Measurements from ENCODE around the gene MAGEA10. TPM values are rescaled to one million over a fixed set of nuclear protein-coding genes. Genes with fewer than 3 reads are reported as not detected.

MAGEA10 gene
- polyA plus RNA-seq, 3 donors: not detected

DNA sequence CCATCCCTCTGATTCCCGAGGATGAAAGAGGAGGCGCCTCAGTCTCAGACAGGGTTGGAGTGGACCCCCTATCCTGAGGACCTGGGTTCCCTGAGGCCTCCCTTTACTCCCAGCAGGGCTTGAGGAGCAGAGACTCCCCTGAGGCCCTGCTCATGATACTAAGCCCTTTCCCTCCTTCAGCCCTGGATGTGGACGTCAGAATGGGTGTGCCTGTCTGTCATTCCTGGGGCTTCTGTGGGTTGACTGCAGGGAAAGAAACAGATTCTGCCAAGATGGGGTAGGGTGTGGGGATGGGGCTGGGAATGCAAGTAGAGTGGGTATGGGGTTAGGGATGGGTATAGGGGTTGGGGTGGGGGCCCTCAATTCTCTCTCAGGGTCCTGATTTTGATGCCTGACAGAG, 21.1 kb downstream of the MAGEA10 start:
- no peaks in the 10 kb centered on the region for H3K27me3 ChIP-seq (ENCODE audit: control insufficient read depth in 2 of 2, insufficient read depth in 2 of 2, low read length in 2 of 2)
- DNase-seq: no peak
- intact Hi-C loops (cut with micrococcal nuclease): no loop called here
- H2AFZ ChIP-seq (ENCODE audit: insufficient read depth, low read depth, low read length, poor library complexity, severe bottlenecking): no peak overlapping the region
- H3K79me2 ChIP-seq (ENCODE audit: insufficient read depth, low read length): no peaks in the 10 kb centered on the region
- H3K4me2 ChIP-seq (replicated peaks; ENCODE audit: extremely low read depth, low read length, poor library complexity, severe bottlenecking): no peak overlapping the region
- no CpG with 5 or more reads among the region's 3 CpGs for WGBS (ENCODE audit: insufficient coverage)
- no peak overlapping the region for H3K4me3 ChIP-seq (replicated peaks in 1 of 3; ENCODE audit: low read depth in 2 of 3, low read length in 3 of 3)
- H3K27ac ChIP-seq (ENCODE audit: low read depth in 1 of 2, low read length in 2 of 2): no peak overlapping the region
- no peak overlapping the region for H3K9ac ChIP-seq (ENCODE audit: insufficient read depth, low read length, poor library complexity, severe bottlenecking)
- no peaks in the 10 kb centered on the region for H4K20me1 ChIP-seq (ENCODE audit: insufficient read depth, low read length)
- Mint-ChIP-seq H3K9me3 (peaks cover 0 to 4% (median 0%) of the 10 kb centered on the region in 7 donors), H3K36me3 (no peaks in the 10 kb centered on the region), H3K4me1 (no peaks in the 10 kb centered on the region), H3K27me3 (ENCODE audit: low read depth in 3 of 3) (peaks cover 0 to 2% (median 0%) of the 10 kb centered on the region in 3 donors), H3K4me3 (no peak overlapping the region), H3K27ac (no peak overlapping the region)
- no peaks in the 10 kb centered on the region for H3K4me1 ChIP-seq (ENCODE audit: control insufficient read depth in 1 of 2, insufficient read depth in 2 of 2, low read length in 2 of 2)
- TF ChIP-seq, protein P1, sequence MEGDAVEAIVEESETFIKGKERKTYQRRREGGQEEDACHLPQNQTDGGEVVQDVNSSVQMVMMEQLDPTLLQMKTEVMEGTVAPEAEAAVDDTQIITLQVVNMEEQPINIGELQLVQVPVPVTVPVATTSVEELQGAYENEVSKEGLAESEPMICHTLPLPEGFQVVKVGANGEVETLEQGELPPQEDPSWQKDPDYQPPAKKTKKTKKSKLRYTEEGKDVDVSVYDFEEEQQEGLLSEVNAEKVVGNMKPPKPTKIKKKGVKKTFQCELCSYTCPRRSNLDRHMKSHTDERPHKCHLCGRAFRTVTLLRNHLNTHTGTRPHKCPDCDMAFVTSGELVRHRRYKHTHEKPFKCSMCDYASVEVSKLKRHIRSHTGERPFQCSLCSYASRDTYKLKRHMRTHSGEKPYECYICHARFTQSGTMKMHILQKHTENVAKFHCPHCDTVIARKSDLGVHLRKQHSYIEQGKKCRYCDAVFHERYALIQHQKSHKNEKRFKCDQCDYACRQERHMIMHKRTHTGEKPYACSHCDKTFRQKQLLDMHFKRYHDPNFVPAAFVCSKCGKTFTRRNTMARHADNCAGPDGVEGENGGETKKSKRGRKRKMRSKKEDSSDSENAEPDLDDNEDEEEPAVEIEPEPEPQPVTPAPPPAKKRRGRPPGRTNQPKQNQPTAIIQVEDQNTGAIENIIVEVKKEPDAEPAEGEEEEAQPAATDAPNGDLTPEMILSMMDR (IDR thresholded peaks at IDR 0.05): no peak
- no peaks in the 10 kb centered on the region for H3K36me3 ChIP-seq (replicated peaks in 1 of 2; ENCODE audit: control insufficient read depth in 1 of 2, insufficient read depth in 2 of 2, low read length in 2 of 2)
- no peaks in the 10 kb centered on the region for H3K9me3 ChIP-seq (replicated peaks in 1 of 2; ENCODE audit: control insufficient read depth in 1 of 2, insufficient read depth in 1 of 2, low read length in 2 of 2)

- TF ChIP-seq, protein P1 (IDR thresholded peaks at IDR 0.05): no peak
- DNase-seq: no peak
- Histone ChIP-seq H3K79me2 (ENCODE audit: insufficient read depth, low read length) (no peaks in the 10 kb centered on the region), H3K4me2 (replicated peaks; ENCODE audit: extremely low read depth, low read length, poor library complexity, severe bottlenecking) (no peak overlapping the region), H3K27ac (ENCODE audit: low read depth in 1 of 2, low read length in 2 of 2) (no peak overlapping the region), H3K9me3 (replicated peaks in 1 of 2; ENCODE audit: control insufficient read depth in 1 of 2, insufficient read depth in 1 of 2, low read length in 2 of 2) (no peaks in the 10 kb centered on the region), H4K20me1 (ENCODE audit: insufficient read depth, low read length) (no peaks in the 10 kb centered on the region), H3K9ac (ENCODE audit: insufficient read depth, low read length, poor library complexity, severe bottlenecking) (no peak overlapping the region), H3K36me3 (replicated peaks in 1 of 2; ENCODE audit: control insufficient read depth in 1 of 2, insufficient read depth in 2 of 2, low read length in 2 of 2) (no peaks in the 10 kb centered on the region), H3K4me1 (ENCODE audit: control insufficient read depth in 1 of 2, insufficient read depth in 2 of 2, low read length in 2 of 2) (no peaks in the 10 kb centered on the region), H2AFZ (ENCODE audit: insufficient read depth, low read depth, low read length, poor library complexity, severe bottlenecking) (no peak overlapping the region), H3K27me3 (ENCODE audit: control insufficient read depth in 2 of 2, insufficient read depth in 2 of 2, low read length in 2 of 2) (no peaks in the 10 kb centered on the region), H3K4me3 (replicated peaks in 1 of 3; ENCODE audit: low read depth in 2 of 3, low read length in 3 of 3) (no peak overlapping the region)
- H3K9me3 Mint-ChIP-seq: no peaks in the 10 kb centered on the region
- no CpG with 5 or more reads among the region's 5 CpGs for WGBS (ENCODE audit: insufficient coverage)
- H3K4me1 Mint-ChIP-seq: no peaks in the 10 kb centered on the region
- H3K27ac Mint-ChIP-seq: no peak overlapping the region
- H3K4me3 Mint-ChIP-seq: no peak overlapping the region
- intact Hi-C loops (cut with micrococcal nuclease): no loop called here
- peaks cover 0 to 4% (median 1%) of the 10 kb centered on the region in 3 donors for H3K27me3 Mint-ChIP-seq (ENCODE audit: low read depth in 3 of 3)
- no peaks in the 10 kb centered on the region for H3K36me3 Mint-ChIP-seq
These were observed 29.9 kb downstream of the MAGEA10 start for GRCh38 chrX:152108527-152108926.
